ENCODE data around the gene TSPYL4.

The TSPYL4 gene

GRCh38 chr6:116205281-116205680 lies 48.6 kb downstream of the TSPYL4 start:
- H3K27ac ChIP-seq = no peak overlapping the region
- TF ChIP-seq, protein P1, sequence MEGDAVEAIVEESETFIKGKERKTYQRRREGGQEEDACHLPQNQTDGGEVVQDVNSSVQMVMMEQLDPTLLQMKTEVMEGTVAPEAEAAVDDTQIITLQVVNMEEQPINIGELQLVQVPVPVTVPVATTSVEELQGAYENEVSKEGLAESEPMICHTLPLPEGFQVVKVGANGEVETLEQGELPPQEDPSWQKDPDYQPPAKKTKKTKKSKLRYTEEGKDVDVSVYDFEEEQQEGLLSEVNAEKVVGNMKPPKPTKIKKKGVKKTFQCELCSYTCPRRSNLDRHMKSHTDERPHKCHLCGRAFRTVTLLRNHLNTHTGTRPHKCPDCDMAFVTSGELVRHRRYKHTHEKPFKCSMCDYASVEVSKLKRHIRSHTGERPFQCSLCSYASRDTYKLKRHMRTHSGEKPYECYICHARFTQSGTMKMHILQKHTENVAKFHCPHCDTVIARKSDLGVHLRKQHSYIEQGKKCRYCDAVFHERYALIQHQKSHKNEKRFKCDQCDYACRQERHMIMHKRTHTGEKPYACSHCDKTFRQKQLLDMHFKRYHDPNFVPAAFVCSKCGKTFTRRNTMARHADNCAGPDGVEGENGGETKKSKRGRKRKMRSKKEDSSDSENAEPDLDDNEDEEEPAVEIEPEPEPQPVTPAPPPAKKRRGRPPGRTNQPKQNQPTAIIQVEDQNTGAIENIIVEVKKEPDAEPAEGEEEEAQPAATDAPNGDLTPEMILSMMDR (conservative IDR thresholded peaks at IDR 0.05; ENCODE audit: low read depth) = no peak
- no peak for DNase-seq (ENCODE audit: low spot score)
- ChIA-PET POLR2A (ENCODE audit: low non-redundant PET) (no interaction called here), CTCF (interaction anchor here (0.6 kb wide), 2 partner anchors 63 to 367 kb away, joined by 3 read pairs; no protein-coding TSS in a partner anchor)

DNA sequence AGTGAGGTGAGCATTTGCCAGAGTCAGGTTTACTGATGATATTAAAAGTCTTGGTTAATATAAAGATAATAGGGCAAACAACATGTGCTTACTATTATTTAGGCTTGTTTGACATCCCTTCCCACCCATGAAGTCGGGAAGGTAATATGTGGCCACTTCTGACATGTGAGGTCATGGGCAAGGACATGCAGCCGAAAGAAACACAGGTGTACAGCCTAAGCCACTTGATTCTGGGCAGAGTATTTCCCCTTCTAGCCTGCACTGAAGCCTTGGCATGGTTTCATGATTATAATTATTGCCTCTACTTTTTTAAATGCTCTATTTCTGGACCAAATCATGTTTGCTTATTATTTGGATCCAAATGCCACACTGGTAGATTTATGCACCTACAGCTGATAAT lies 52.3 kb downstream of the TSPYL4 start:
- H3K27ac ChIP-seq = no peak overlapping the region
- ChIA-PET POLR2A (ENCODE audit: low non-redundant PET) (no interaction called here), CTCF (interaction anchor here (0.9 kb wide), 1 partner anchor 17 kb away, joined by 5 read pairs; no protein-coding TSS in a partner anchor)

DNA sequence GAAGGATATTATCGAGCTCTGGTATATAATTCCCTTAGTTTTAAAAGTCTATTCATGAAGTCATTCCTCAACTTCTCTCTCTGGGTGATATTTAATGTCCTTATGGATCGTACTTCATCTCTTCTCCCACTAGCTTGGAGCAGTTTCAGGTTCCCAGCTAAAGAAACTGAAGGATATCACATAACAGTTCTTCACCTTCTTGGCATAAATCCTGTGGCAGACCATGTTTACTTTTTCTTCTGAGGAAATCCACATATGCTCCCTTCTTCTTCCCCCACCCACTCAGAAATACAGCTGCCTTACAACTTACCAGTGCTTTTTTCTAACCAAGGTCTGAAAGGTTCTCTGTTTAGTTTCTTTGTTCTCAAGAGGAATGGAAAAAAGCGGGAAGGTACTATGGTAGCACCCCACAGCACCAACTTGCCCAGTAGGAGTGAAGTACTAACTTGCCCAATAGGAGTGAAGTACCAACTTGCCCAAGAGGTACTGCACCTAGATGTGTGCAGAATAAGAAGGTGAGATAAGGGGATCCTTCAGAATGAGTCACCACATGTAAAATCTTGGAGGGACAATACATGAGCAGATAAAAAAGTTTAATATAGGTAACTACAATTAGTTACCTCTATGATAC lies 53.1 kb downstream of the TSPYL4 start:
- CTCF ChIA-PET = interaction anchor here (0.6 kb wide), 1 partner anchor 11 kb away, joined by 4 read pairs; no protein-coding TSS in a partner anchor
- DNase-seq (ENCODE audit: low spot score) = no peak
- POLR2A ChIA-PET (ENCODE audit: low non-redundant PET) = no interaction called here
- H3K27ac ChIP-seq = no peak overlapping the region
- TF ChIP-seq, protein P1 (conservative IDR thresholded peaks at IDR 0.05; ENCODE audit: low read depth) = no peak

More for the DNA sequence above, 52.3 kb downstream of the TSPYL4 start:
- TF ChIP-seq, protein P1 (conservative IDR thresholded peaks at IDR 0.05; ENCODE audit: low read depth) = no peak
- DNase-seq (ENCODE audit: low spot score) = no peak
